Ammon's horn (tissue), 1 donor: ENCODE measurements around the gene C19orf25.

Experiments used
- DNase-seq: peaks from one replicate; pipeline ENCODE4 v3.0.0-alpha.2; 2016; ENCODE audit warnings: low spot score

The C19orf25 gene

DNA sequence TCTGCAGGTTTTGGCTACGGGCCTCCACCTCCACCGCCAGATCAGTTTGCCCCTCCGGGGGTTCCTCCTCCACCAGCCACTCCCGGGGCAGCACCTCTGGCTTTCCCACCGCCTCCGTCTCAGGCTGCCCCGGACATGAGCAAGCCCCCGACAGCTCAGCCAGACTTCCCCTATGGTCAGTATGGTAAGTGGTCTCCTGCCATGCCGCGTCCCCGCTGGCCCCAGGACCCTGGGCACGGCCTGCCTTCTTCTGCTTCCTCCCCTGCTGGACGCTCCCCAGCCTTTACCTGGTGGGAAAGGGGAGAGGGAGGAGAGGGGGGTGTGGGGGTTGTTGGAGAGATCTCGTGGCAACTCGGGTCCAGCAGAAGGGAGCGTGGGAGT lies 46.5 kb downstream of the C19orf25 start:
- DNase-seq, result no peak

DNA sequence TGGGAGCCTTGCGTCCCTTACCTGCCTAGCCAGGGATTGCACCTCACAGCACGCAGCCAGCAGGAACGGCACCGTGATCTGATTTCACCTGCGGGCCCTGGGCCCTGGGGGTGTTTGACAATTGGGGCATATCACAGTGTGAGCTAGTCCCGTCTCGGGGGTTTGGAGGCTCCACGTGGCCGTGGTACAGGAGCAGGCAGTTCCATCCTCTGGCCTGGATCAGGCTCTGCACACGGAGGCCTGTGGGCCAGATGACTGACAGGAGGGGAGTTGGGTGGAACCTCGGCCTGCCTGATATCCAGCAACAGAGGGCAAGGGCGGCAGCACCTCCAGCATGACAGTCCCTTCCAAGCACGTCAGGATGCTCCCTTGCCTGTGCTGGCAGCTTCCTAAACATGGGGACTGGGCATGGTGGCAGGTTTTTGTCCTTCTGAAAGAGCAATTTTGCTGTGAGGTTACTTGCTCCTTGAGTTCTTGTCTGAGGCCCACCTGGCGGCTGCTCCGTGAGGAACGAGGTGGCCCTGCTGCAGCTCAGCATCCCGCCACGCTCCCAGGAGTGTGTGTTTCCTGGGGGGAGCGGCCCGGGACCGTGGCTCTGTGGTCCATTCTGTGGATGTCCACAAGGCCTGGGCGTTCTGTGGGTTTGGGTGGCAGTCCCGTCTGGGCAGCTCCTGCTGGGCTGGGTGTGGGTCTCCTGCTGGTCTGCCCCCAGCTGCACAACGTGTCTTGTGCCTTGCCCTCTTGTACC lies 47.1 kb downstream of the C19orf25 start:
- DNase-seq, result no peak

DNA sequence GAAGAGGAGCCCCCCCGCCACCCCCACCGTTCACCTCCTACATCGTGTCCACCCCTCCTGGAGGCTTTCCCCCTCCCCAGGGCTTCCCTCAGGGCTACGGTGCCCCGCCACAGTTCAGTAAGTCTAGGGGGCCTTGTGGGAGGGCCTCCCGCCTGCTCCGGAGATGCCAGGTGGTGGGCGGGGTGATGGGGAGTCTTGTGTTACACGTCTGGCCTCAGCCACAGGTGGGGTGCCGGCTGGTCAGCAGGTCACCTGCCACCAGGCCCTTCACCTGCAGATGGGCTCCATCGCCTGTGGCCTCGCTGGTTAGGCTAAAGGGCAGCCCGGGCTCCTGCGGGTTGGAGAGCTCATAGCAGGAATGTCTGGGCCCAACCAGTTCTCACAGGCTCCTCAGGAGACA lies 48.8 kb downstream of the C19orf25 start:
- DNase-seq, result no peak

DNA sequence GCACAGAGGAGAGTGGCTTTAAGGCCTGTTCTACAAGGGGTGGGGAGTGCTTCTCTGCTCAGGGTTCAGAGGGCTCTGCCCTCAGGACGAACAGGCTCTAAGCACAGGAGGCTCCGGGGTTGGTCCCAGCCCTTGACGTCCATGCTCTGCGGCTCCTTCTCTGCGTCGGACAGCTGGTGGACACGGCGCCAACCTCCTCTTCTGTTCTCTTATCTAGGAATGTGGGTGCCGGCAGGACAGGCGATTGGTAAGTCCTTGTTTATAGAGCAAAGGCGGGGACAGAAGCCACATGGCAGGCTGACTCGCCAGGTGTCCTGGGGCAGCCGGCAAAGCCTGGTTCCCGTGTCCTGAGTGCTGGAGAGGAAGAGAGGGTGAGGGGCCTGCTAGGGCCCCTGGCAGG lies 49.3 kb downstream of the C19orf25 start:
- DNase-seq, result no peak

DNA sequence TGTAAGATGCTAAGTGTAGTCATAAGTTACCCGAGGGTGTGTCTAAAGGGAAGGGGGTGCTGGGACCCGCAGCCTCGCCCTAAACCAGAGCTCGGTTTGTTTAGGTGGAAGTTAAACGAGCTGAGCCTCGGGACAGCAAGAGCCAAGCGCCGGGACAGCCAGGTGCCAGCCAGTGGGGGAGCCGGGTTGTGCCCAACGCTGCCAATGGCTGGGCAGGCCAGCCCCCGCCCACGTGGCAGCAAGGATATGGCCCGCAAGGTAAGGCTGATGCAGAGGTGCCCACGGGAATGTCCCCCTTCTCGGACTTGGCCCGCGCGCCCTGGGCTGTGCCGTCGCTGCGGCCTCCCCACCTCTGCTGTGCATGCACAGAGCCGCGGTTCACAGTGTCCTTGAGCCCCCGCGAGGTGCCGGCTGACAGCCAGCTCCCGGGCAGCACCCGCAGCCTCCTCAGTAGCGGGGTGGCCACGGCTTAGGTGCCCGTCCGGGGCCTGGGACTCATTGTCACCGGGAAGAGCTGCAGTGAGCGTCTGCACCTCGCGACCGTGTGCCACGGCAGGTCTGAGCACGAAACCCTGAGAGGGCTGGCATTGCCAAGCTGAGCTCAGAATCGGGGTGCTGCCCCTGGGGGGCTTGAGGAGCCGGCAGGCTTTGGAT lies 50.1 kb downstream of the C19orf25 start:
- DNase-seq, result no peak

DNA sequence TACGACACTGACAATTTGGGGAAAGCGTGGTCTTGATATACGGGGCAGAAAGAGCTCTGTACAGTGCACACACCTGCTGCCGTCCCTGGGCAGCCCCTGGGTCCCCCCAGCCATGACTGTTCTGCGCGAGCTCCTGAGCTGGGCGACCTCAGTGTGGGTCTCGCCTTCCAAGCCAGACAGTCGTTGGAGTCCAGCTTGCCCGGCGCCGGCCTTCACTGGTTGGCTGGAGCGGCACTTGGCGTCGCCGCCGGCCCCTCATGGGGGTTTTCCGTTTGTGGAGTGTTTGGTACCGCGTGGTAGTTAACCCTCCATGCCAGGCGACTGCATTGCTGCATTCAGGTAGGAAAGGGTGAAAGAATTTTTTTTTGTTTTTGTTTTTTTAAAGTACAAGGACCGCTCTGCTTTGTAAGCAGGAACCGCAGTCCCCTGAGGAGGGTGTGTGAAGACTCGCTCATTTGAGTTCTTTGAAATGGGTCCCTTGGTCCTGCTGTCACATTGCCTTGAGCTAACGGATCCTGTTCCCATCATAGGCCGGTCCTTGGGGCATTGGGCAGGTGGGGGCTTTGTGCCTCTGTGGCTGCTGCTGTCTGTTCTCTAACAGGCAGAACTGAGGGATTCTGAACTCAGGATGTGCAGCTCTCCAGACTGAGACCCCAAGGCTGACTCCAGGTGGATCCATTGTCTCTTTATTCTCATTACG lies 51.6 kb downstream of the C19orf25 start:
- DNase-seq, result no peak

DNA sequence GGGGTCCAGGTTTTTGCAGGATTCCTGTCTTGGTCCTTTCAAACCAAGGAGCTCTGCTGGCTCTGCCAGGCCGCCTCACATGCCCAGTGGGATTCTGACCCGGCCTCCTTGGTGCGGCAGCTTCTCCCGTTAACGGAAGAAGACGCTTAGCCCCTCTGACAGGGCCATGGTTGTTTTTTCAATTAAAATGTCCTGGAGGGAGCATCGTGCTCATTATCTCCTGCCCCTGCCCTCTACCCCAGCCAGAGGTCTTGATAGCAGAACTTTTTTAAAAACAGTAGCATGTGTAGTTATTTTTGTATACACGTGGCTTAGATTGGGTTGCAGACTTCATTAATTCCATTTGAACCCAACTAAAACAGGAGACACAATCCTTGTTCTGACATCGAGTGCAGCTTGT lies 52.3 kb downstream of the C19orf25 start:
- DNase-seq, result no peak

DNA sequence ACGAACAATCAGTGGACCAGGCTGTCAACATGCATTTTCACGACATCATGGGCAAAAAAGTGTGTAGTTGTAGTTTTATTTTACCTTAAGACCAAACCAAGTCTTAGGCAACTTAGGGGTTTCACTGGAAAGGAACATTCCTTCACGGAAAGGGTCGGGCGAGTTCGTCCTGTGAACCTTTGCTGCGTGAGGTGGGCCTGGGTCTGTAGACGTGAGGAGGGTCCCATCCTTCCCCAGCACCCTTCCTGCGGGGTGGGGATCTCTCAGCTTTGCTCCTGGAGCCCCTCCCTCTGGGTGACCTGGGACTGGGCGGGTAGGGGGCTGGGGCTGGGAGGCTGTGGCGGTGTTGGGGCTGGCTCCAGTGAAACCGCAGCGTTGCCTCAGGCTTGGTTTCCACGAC lies 53.1 kb downstream of the C19orf25 start:
- no peak for DNase-seq

DNA sequence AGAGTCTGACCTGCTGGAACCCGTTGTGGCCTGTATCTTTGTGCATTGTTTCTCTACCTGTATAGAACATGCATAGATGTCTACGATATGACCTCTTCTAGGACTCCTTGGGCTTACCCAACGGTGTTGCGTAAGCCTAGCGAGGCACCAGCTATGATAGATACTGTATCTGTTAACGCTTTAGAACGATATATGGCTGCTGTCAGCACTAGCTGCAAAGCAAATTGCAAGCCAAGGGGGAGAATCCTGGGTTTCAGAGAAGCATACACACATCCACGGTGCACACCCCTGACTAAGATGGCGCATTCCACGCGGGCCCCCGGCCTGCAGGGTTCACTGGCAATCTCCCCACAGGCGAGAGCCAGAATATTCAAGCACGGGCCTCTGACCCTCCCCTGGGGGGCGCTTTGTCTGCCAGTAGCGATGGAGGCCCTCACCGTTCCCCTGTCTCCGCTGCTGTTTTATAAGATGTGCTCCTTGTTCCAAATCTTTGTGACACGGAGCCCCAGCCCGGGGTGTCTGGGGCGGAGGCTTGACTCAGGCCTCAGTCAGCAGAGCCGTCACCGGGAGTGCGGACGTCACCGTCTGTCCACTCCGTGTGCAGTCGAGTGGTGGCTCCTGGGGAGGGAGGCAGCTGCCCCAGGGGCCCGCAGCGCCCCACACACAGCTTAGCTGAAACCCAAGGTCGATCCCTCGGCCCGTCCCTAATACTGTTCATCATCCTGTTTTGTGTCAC lies 53.7 kb downstream of the C19orf25 start:
- no peak for DNase-seq

DNA sequence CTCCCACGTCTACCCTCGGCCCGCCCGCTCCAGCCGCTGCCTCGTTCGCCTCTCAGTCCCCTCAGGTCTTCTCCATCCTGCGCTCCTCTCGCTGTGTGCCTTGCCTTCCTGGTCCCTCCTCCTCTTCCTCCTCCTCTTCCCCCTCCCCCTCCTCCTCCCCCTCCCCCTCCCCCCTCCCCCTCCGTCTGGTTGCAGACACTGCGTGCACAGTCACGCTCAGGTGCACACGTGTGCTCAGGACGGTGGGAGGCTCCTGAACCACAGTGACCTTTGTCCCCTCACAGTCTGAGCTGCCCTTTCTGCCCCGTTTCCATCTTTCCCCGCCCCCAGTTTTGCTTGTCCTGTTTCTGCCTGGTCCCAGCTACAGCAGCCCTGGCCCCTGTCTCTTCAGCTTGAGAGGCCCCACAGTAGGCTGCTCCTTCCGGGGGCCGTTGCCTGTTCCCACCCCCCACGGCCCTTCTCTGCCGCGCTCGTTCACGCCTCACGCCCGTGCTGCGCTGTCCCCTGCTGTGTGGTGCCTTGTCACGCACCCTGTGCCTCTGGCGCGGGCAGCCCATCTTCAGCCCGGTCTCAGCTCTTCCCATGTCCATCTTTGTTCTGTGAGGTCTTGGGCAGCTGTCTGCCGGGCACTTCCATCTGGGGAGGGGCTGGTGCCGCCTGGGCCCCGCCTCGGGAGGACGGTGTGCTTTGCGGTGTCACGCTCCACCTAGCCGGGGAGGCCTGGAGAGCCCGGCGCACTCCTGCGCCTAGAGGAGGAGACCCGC lies 54.6 kb downstream of the C19orf25 start:
- DNase-seq, result no peak

DNA sequence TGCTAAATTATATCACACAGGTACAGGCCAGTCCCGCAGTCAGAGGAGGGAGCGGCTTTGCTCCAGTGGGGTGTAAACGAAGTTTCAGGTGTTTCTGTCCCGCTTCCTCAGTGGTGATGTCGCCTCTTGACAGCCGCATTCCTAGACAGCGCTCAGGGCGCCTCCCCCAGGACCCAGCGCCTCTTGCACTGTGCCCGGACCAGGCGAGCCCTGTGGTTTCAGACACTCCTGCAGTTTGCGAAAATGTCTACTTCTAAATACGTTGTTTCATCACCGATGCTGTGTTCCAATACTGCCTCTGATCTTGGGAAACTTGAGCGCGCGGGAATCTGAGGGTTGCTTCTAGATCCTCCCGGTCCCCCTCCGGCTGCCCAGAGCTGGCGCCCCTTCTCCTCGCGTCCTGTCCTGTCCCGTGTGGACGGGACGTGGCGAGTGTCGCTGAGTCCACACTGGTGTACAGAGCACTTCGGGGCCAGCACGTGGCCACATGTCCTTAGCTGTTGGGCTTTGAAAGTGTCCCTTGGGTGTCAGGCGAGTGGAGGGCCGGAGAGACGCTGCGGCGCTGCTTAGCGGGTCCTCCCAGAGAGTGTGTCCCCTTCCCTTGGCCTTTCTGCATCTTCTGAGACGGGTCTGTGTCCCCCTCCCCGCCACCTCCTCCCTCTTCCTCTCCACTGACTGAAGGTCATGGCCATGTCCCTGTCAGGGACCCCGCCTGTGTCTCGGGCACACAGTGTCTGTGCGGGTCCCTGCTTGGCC lies 55.4 kb downstream of the C19orf25 start:
- no peak for DNase-seq
